Upper lobe of left lung (tissue), 6 donors: ENCODE data around the gene COL12A1. TPM values are rescaled to one million over a fixed set of nuclear protein-coding genes. Genes with fewer than 3 reads are reported as not detected.

Experiments used
- ATAC-seq, 2 donors: fragments of 200-7000 bp; cut with Tn5 transposase; one replicate each; pipeline ENCODE4 v1.9.1; 2022; ENCODE audit warnings: mild to moderate bottlenecking in 2 of 2, moderate library complexity in 2 of 2; ENCODE audit not compliant: low FRiP score in 2 of 2
- DNase-seq, 2 donors: peaks; one replicate each; pipeline ENCODE4 v3.0.0-alpha.2; 2019 to 2020
- H3K27ac ChIP-seq, 4 donors: fragments of 200-600 bp; sonication (generic); one replicate each; pipeline ENCODE4 v1.5.1; 2016 to 2019
- H3K27me3 ChIP-seq, 4 donors: fragments of 200-600 bp; sonication (generic); one replicate each; pipeline ENCODE4 v1.5.1; 2017 to 2019
- H3K36me3 ChIP-seq, 4 donors: fragments of 200-600 bp; sonication (generic); one replicate each; pipeline ENCODE4 v1.5.1; 2016 to 2019
- H3K4me1 ChIP-seq, 4 donors: fragments of 200-600 bp; sonication (generic); one replicate each; pipeline ENCODE4 v1.5.1; 2018 to 2019
- H3K4me3 ChIP-seq, 4 donors: fragments of 200-600 bp; sonication (generic); one replicate each; pipeline ENCODE4 v1.5.1; 2017 to 2019; ENCODE audit warnings: mild to moderate bottlenecking in 2 of 4, moderate library complexity in 1 of 4
- H3K9me3 ChIP-seq, 4 donors: fragments of 200-600 bp; sonication (generic); one replicate each; pipeline ENCODE4 v1.5.1; 2018 to 2019
- EP300 ChIP-seq, 4 donors: sonication (generic); formaldehyde crosslinking; IDR thresholded peaks; one replicate each; pipeline ENCODE4 v1.5.1; 2017; ENCODE audit warnings: antibody characterized with exemption in 4 of 4, control low read depth in 2 of 4
- POLR2A ChIP-seq, 4 donors: fragments of 450-650 bp; IDR thresholded peaks; one replicate each; pipeline ENCODE4 v1.5.1; 2016 to 2017; ENCODE audit warnings: antibody characterized with exemption in 4 of 4, mild to moderate bottlenecking in 2 of 4
- POLR2AphosphoS5 ChIP-seq, 2 donors: sonication (generic); formaldehyde crosslinking; IDR thresholded peaks; one replicate each; pipeline ENCODE4 v1.5.1; 2017; ENCODE audit warnings: antibody characterized with exemption in 2 of 2
- WGBS, 2 donors: methylation state at CpG; one replicate each; pipeline ENCODE4 v1.1.5; 2017 to 2018; 5-methylcytosine and 5-hydroxymethylcytosine counted together
- total RNA-seq, 6 donors: library from RNA; depleted of rRNA in 4 of 6; stranded (reverse); fragments of >200 nt in 4 of 6; gene quantifications; one replicate each; pipeline versions ENCODE4 v1.1.0 to v1.2.1, GENCODE V29; 2016 to 2021
- TF ChIP-seq, protein P1 (sequence below), 6 experiments: fragments of 450-650 bp in 4 of 6; fragments of 200-600 bp in 2 of 6; sonication (generic) in 2 of 6; IDR thresholded peaks; one replicate each; pipeline ENCODE4 v1.5.1; 2016 to 2019; ENCODE audit warnings: antibody characterized with exemption in 6 of 6
- donor health status: DM: no; HTN: no; CAD: no; lungs with moderate emphysema.
- donor health status: DM: no; HTN: yes; CAD: no; lungs with severe emphysema.

The COL12A1 gene
- total RNA-seq, 6 donors from 2014 or later: 33.3 to 176 (median 76.9) TPM

DNA sequence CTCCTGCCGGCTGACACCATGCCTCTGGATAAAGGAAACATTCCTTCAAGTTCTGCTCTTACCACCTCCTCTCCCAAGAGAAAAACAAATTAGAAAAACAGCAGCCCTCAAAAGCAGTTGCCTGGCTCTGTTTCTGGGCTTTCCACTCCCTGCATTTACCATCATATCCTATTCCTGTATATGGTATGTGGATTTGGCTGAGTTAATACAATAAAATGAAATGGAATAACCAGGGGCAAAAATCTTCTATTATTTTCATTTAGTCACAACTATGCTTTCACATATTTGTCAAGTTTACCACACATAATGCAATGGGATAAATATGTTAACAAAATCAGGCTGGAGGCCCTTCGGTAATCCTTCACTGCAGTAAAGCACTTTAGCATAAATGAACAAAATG lies 34.3 kb downstream of the COL12A1 start:
- H3K4me3 ChIP-seq: no peak overlapping the region
- no peak overlapping the region for H3K27ac ChIP-seq
- WGBS, 2 donors: 79 to 81% methylated on average over 2 of the region's 2 CpGs
- H3K36me3 ChIP-seq: no peaks in the 10 kb centered on the region
- H3K9me3 ChIP-seq: no peaks in the 10 kb centered on the region
- TF ChIP-seq, protein P1, sequence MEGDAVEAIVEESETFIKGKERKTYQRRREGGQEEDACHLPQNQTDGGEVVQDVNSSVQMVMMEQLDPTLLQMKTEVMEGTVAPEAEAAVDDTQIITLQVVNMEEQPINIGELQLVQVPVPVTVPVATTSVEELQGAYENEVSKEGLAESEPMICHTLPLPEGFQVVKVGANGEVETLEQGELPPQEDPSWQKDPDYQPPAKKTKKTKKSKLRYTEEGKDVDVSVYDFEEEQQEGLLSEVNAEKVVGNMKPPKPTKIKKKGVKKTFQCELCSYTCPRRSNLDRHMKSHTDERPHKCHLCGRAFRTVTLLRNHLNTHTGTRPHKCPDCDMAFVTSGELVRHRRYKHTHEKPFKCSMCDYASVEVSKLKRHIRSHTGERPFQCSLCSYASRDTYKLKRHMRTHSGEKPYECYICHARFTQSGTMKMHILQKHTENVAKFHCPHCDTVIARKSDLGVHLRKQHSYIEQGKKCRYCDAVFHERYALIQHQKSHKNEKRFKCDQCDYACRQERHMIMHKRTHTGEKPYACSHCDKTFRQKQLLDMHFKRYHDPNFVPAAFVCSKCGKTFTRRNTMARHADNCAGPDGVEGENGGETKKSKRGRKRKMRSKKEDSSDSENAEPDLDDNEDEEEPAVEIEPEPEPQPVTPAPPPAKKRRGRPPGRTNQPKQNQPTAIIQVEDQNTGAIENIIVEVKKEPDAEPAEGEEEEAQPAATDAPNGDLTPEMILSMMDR (IDR thresholded peaks at IDR 0.05): no peak
- TF ChIP-seq EP300 (IDR thresholded peaks at IDR 0.05) (no peak), POLR2AphosphoS5 (IDR thresholded peaks at IDR 0.05) (no peak), POLR2A (IDR thresholded peaks at IDR 0.05) (no peak)
- DNase-seq (no peak), ATAC-seq (no peak)
- H3K27me3 ChIP-seq: no peaks in the 10 kb centered on the region
- peaks cover 0 to 3% (median 0%) of the 10 kb centered on the region in 4 donors for H3K4me1 ChIP-seq

DNA sequence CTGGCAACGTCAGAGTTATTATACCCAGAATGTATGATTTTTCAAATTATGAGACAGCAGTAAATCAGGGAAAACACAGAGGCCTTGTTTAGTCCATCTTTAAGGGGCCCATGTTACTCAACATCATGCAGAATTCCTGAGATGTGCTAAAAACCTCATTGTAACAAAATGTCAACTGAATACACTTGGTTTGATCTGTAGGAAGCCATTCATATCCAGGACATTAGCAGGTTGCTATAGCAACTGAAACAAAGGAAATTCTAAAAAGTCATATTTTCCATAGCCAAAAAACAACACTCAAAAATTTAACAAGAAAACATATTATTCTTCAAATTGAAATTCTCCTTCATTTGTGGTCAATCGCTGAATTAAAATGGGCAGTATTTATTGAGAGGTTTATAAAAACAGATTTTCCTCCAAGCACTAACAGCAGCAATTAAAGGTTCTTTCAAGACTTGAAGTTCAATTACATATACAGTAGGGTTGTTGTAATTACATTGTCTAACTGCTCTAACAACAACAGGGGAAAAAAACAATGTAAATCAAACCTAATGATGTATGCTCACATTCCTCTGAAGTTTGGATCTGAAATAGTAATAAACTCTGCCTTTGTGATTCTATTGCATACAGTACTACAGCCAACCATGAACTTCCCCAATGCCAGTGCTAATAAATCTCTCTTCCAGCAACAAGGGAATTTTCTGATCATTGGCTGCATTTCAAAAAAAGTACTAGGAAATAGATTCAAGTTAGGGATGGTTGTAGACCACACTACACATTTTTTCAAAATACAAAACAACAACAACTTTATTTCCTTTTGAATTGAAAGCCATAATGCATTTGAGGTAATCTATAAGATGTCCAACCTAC lies 34.9 kb downstream of the COL12A1 start:
- Histone ChIP-seq H3K4me3 (no peak overlapping the region), H3K36me3 (no peaks in the 10 kb centered on the region), H3K27me3 (no peaks in the 10 kb centered on the region), H3K4me1 (peaks cover 0 to 3% (median 0%) of the 10 kb centered on the region in 4 donors), H3K27ac (no peak overlapping the region), H3K9me3 (no peaks in the 10 kb centered on the region)
- WGBS, 2 donors: 61 to 71% methylated on average over 2 of the region's 2 CpGs
- TF ChIP-seq POLR2A (IDR thresholded peaks at IDR 0.05) (no peak), POLR2AphosphoS5 (IDR thresholded peaks at IDR 0.05) (no peak), EP300 (IDR thresholded peaks at IDR 0.05) (no peak)
- TF ChIP-seq, protein P1 (IDR thresholded peaks at IDR 0.05): no peak
- DNase-seq (no peak), ATAC-seq (no peak)

DNA sequence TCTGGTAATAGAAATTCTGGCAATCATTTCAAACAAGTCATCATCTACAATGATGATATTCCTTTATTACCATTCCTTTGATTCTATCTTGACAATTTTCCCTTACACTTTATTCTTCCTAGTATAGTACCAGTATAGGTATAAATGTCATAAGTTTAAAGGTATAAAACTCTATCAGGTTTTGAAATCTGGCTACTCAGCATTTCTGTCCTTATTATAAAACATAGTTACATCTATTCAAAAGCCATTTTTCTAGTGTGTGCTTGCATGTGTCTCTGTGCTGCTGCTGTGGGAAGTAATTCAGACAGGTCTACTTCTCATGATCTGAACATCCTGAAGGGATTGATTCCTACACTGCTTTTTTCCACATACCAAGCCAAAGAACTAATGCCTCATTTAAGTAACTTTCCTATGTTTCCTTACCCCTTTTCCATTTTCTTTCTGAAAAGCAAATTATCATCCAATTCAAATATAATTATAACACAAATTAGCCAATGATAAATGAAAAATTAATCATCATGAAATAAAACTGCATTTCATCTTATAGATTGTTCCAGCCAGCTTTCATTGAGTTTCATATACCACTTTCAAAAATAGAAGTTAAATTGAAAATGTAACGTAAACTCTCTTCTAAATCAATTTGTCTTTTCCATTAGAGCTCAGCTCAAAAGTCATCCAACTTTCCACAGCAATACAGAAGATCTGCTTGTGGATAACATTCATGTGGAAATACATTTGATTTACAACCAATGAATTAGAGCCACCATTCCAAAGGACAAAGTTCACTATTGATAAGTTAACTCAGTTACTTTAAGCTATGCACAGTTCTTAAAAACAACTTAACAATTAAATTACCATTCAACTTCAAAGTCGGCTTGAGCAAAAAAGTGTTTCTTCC lies 35.9 kb downstream of the COL12A1 start:
- Histone ChIP-seq H3K9me3 (no peaks in the 10 kb centered on the region), H3K4me3 (no peak overlapping the region), H3K4me1 (peaks cover 0 to 3% (median 0%) of the 10 kb centered on the region in 4 donors), H3K27me3 (no peaks in the 10 kb centered on the region), H3K36me3 (no peaks in the 10 kb centered on the region), H3K27ac (no peak overlapping the region)
- 80 to 85% methylated on average over 2 of the region's 2 CpGs for WGBS, 2 donors
- TF ChIP-seq EP300 (IDR thresholded peaks at IDR 0.05): no peak
- TF ChIP-seq, protein P1 (IDR thresholded peaks at IDR 0.05): no peak
- no peak for DNase-seq
- no peak for ATAC-seq

DNA sequence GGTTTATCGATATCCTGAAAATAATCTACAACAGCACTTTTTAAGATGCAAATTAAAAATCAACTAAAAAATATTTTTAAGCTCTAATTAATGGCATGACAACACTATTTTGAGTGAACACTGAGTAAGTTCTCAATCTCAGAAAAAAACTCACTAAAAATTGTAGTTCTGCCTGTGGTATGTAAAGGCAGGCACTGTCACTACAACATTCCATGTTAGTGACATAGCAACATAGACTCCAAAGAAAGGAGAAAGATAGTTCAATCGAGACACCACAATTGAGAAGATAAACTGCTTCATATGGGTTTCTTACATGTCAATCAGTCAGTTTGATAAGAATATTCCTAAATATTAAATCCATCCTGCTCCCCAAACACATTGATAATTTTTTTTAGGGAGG lies 38.0 kb downstream of the COL12A1 start:
- DNase-seq (no peak), ATAC-seq (no peak)
- Histone ChIP-seq H3K27me3 (no peaks in the 10 kb centered on the region), H3K9me3 (no peaks in the 10 kb centered on the region), H3K36me3 (no peaks in the 10 kb centered on the region), H3K27ac (no peak overlapping the region), H3K4me3 (no peak overlapping the region), H3K4me1 (peaks cover 0 to 3% (median 0%) of the 10 kb centered on the region in 4 donors)
- TF ChIP-seq POLR2A (IDR thresholded peaks at IDR 0.05): no peak
- TF ChIP-seq POLR2AphosphoS5 (IDR thresholded peaks at IDR 0.05): no peak
- TF ChIP-seq, protein P1 (IDR thresholded peaks at IDR 0.05): no peak
- no peak for TF ChIP-seq EP300 (IDR thresholded peaks at IDR 0.05)
- WGBS, 2 donors: 83 to 93% methylated on average over 2 of the region's 2 CpGs
